MM.1S (cell line): ENCODE results near the gene NRN1L.

Source experiments
- CTCF ChIP-seq: fragments of 300-600 bp; sonication (generic); IDR thresholded peaks from 2 replicates; pipeline ENCODE4 v1.5.1; 2016; ENCODE audit warnings: antibody characterized with exemption, low read length, mixed read lengths
- EZH2 ChIP-seq: fragments of 300-600 bp; sonication (generic); optimal IDR thresholded peaks from 2 replicates; pipeline ENCODE3; 2017; ENCODE audit warnings: low read depth, mild to moderate bottlenecking, antibody characterized with exemption, low read length, mixed read lengths
- EZH2phosphoT487 ChIP-seq: fragments of 300-600 bp; sonication (generic); IDR thresholded peaks from 2 replicates; pipeline ENCODE4 v1.6.1; 2018; ENCODE audit warnings: antibody characterized with exemption, low read length

DNA sequence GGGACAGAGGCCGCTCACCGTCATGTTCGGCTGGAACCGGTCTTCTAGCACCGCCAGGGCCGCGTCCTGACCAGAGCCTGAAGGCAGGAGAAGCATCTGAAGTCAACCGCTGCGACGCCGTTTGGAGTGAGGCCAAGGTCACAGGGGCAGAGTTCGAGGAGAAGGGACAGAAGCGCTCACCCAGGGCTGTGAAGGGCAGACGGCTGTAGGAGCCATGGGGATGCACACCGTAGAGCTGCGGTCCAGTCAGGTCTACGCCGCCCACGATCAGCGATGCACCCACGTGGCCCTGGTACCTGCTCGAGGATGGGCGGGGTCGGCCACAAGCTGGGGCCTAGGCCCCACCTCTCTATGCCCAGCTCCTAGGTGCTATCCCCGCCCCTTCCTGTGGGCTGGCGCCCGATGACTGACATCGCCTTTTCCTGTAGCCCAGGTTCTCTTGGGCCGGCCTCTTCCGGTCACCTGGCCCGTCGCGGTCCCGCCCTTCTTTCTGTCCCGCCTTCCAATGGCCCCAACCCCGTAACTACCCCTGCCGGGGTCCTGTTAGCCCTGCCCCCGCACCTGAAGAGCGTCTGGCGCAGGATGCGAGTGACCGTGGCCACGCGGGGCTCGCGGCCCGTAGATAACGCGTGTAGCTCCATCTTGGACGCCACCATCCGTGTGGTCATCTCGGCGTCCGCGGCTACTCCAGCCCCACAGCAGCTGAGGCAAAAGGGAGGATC, 50.9 kb downstream of the NRN1L start:
- TF ChIP-seq CTCF: no peak
- TF ChIP-seq EZH2: no peak
- TF ChIP-seq EZH2phosphoT487: no peak
